Neural cell (in vitro differentiated cells): ENCODE measurements around the gene MERTK. TPM values are rescaled to one million over a fixed set of nuclear protein-coding genes. Genes with fewer than 3 reads are reported as not detected.

Source experiments
- H2AFZ ChIP-seq: fragments of 200-600, 300-800 bp; sonication (generic), shearing (Covaris generic); 2 replicates; pipeline ENCODE4 v1.6.0; 2014; ENCODE audit warnings: low read depth, mild to moderate bottlenecking, antibody characterized with exemption, low read length, moderate library complexity
- H3F3A ChIP-seq: fragments of 200-600 bp; shearing (Covaris generic); 2 replicates; pipeline ENCODE4 v1.6.1; 2016; ENCODE audit warnings: mild to moderate bottlenecking, moderate library complexity, mixed read lengths, antibody characterized with exemption, low read length; ENCODE audit not compliant: insufficient read depth, poor library complexity, severe bottlenecking
- H3K27ac ChIP-seq: fragments of 200-600, 300-800 bp; sonication (generic), shearing (Covaris generic); 2 replicates; pipeline ENCODE4 v1.5.1; 2014; ENCODE audit warnings: mild to moderate bottlenecking, low read length, moderate library complexity
- H3K27me3 ChIP-seq: fragments of 300-800, 200-600 bp; sonication (generic), shearing (Covaris generic); 2 replicates; pipeline ENCODE4 v1.6.0; 2014; ENCODE audit warnings: mild to moderate bottlenecking, low read depth, low read length, moderate library complexity; ENCODE audit not compliant: insufficient read depth
- H3K36me3 ChIP-seq: fragments of 300-800, 200-600 bp; sonication (generic), shearing (Covaris generic); 2 replicates; pipeline ENCODE4 v1.5.1; 2014; ENCODE audit warnings: mild to moderate bottlenecking, antibody characterized with exemption, low read length, moderate library complexity; ENCODE audit not compliant: insufficient read depth
- H3K4me2 ChIP-seq: fragments of 300-800, 200-600 bp; sonication (generic), shearing (Covaris generic); 2 replicates; pipeline ENCODE4 v1.6.0; 2014; ENCODE audit warnings: mild to moderate bottlenecking, low read length
- H3K4me3 ChIP-seq: fragments of 300-800, 200-600 bp; sonication (generic), shearing (Covaris generic); 2 replicates; pipeline ENCODE4 v1.5.1; 2014; ENCODE audit warnings: mild to moderate bottlenecking, low read length, moderate library complexity
- H3K79me2 ChIP-seq: fragments of 200-600 bp; shearing (Covaris generic); replicated peaks from 2 replicates; pipeline ENCODE4 v1.6.0; 2014; ENCODE audit warnings: mild to moderate bottlenecking, low read length, moderate library complexity; ENCODE audit not compliant: insufficient read depth
- H3K9ac ChIP-seq: fragments of 300-800, 200-600 bp; sonication (generic), shearing (Covaris generic); 2 replicates; pipeline ENCODE4 v1.6.1; 2016; ENCODE audit warnings: mild to moderate bottlenecking, low read length, mixed read lengths
- H3K9me2 ChIP-seq: fragments of 200-600 bp; shearing (Covaris generic); 2 replicates; pipeline ENCODE4 v1.6.1; 2016; ENCODE audit warnings: mild to moderate bottlenecking, low read length, mixed read lengths; ENCODE audit not compliant: insufficient read depth
- H3K9me3 ChIP-seq: fragments of 200-600, 300-800 bp; sonication (generic), shearing (Covaris generic); 2 replicates; pipeline ENCODE4 v1.6.1; 2016; ENCODE audit warnings: mild to moderate bottlenecking, mixed run types, low read length, moderate library complexity, mixed read lengths
- H4K20me1 ChIP-seq: fragments of 200-600 bp; shearing (Covaris generic); 2 replicates; pipeline ENCODE4 v1.6.1; 2016; ENCODE audit warnings: mild to moderate bottlenecking, mixed run types; ENCODE audit not compliant: insufficient read depth
- EP300 ChIP-seq: fragments of 450-650 bp; conservative IDR thresholded peaks from 2 replicates; pipeline ENCODE4 v1.6.1; 2014; ENCODE audit warnings: antibody characterized with exemption, mild to moderate bottlenecking, moderate library complexity; ENCODE audit not compliant: poor library complexity, severe bottlenecking
- EZH2 ChIP-seq: fragments of 200-600, 300-800 bp; shearing (Covaris generic), sonication (generic); IDR thresholded peaks from 2 replicates; pipeline ENCODE4 v1.6.1; 2014; ENCODE audit warnings: antibody characterized with exemption, low read length, borderline replicate concordance, mild to moderate bottlenecking; ENCODE audit not compliant: insufficient read depth, poor library complexity, severe bottlenecking
- MXI1 ChIP-seq: fragments of 450-650 bp; conservative IDR thresholded peaks from 2 replicates; pipeline ENCODE4 v1.6.1; 2014; ENCODE audit warnings: antibody characterized with exemption, mild to moderate bottlenecking; ENCODE audit not compliant: poor library complexity, severe bottlenecking
- POLR2AphosphoS5 ChIP-seq: IDR thresholded peaks from 2 replicates; pipeline ENCODE4 v1.6.1; 2012
- RAD21 ChIP-seq: fragments of 450-650 bp; conservative IDR thresholded peaks from 2 replicates; pipeline ENCODE4 v1.6.1; 2014; ENCODE audit warnings: antibody characterized with exemption, mild to moderate bottlenecking, moderate library complexity
- SMC3 ChIP-seq: fragments of 450-650 bp; conservative IDR thresholded peaks from 2 replicates; pipeline ENCODE4 v1.6.1; 2014; ENCODE audit warnings: antibody characterized with exemption, mild to moderate bottlenecking, moderate library complexity; ENCODE audit not compliant: poor library complexity
- TAF1 ChIP-seq: IDR thresholded peaks from 2 replicates; pipeline ENCODE4 v1.6.1; 2012; ENCODE audit warnings: low read depth
- polyA plus RNA-seq: library from polyadenylated mRNA; depleted of rRNA; stranded (reverse); fragments of >200 nt; gene quantifications from 2 replicates; pipeline ENCODE4 v1.2.3, GENCODE V29; 2014
- TF ChIP-seq, protein P1 (sequence below): IDR thresholded peaks from 2 replicates; pipeline ENCODE4 v1.6.1; 2012; ENCODE audit warnings: borderline replicate concordance
- TF ChIP-seq, protein P2 (sequence below): fragments of 450-650 bp; IDR thresholded peaks from 2 replicates; pipeline ENCODE4 v1.5.1; 2014; ENCODE audit warnings: antibody characterized with exemption, mild to moderate bottlenecking, moderate library complexity; ENCODE audit not compliant: poor library complexity, severe bottlenecking

MERTK gene
- polyA plus RNA-seq, 1 donor from 2014 or later = 0.53 TPM

DNA sequence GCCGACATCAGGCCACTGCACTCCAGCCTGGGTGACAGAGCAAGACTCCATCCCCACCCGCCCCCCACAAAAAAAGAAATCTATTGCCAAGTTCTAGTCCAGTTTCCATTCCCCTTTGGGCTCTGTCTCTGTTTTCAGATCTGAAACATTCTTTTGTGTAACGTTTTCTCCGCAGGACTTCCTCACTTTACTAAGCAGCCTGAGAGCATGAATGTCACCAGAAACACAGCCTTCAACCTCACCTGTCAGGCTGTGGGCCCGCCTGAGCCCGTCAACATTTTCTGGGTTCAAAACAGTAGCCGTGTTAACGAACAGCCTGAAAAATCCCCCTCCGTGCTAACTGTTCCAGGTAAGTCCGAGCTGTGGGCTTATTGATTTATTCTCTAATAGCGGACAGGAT, 48.8 kb downstream of the MERTK start:
- no peak overlapping the region for H3K4me3 ChIP-seq
- H3K9me3 ChIP-seq = no peaks in the 10 kb centered on the region
- H3K27me3 ChIP-seq = no peaks in the 10 kb centered on the region
- H3K9ac ChIP-seq = no peak overlapping the region
- no peak overlapping the region for H2AFZ ChIP-seq
- H3K27ac ChIP-seq = no peak overlapping the region
- no peak overlapping the region for H3K4me2 ChIP-seq
- no peaks in the 10 kb centered on the region for H4K20me1 ChIP-seq
- no peaks in the 10 kb centered on the region for H3K79me2 ChIP-seq
- H3F3A ChIP-seq = no peaks in the 10 kb centered on the region
- TF ChIP-seq EZH2 (no peak), TAF1 (no peak), SMC3 (no peak), RAD21 (no peak), MXI1 (no peak), EP300 (no peak), POLR2AphosphoS5 (no peak)
- TF ChIP-seq, protein P1, sequence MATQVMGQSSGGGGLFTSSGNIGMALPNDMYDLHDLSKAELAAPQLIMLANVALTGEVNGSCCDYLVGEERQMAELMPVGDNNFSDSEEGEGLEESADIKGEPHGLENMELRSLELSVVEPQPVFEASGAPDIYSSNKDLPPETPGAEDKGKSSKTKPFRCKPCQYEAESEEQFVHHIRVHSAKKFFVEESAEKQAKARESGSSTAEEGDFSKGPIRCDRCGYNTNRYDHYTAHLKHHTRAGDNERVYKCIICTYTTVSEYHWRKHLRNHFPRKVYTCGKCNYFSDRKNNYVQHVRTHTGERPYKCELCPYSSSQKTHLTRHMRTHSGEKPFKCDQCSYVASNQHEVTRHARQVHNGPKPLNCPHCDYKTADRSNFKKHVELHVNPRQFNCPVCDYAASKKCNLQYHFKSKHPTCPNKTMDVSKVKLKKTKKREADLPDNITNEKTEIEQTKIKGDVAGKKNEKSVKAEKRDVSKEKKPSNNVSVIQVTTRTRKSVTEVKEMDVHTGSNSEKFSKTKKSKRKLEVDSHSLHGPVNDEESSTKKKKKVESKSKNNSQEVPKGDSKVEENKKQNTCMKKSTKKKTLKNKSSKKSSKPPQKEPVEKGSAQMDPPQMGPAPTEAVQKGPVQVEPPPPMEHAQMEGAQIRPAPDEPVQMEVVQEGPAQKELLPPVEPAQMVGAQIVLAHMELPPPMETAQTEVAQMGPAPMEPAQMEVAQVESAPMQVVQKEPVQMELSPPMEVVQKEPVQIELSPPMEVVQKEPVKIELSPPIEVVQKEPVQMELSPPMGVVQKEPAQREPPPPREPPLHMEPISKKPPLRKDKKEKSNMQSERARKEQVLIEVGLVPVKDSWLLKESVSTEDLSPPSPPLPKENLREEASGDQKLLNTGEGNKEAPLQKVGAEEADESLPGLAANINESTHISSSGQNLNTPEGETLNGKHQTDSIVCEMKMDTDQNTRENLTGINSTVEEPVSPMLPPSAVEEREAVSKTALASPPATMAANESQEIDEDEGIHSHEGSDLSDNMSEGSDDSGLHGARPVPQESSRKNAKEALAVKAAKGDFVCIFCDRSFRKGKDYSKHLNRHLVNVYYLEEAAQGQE = no peak
- no peaks in the 10 kb centered on the region for H3K9me2 ChIP-seq
- no peaks in the 10 kb centered on the region for H3K36me3 ChIP-seq

DNA sequence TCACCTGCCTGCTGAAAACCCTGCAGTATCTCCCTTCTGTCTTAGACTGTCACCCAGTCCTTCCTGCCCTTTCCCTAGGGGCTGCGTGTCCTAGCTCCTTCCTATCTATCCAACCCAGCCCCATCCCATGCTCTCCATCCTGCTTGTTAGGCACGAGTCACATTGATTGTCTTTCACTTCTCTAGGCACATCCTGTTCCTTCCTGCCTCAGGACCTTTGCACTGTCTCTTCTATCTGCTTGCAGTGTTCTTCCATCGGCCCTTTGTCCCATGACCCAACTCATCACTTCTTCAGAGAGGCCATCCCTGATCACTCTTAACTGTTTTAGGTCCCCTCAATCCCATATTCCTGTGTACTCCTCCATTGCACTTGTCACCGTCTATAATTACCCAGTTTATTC, 50.4 kb downstream of the MERTK start:
- Histone ChIP-seq H3K79me2 (no peaks in the 10 kb centered on the region), H3K4me2 (no peak overlapping the region), H3F3A (no peaks in the 10 kb centered on the region), H4K20me1 (no peaks in the 10 kb centered on the region), H3K27me3 (no peaks in the 10 kb centered on the region), H3K9me3 (no peaks in the 10 kb centered on the region), H3K4me3 (no peak overlapping the region), H3K9me2 (no peaks in the 10 kb centered on the region), H3K36me3 (no peaks in the 10 kb centered on the region), H3K27ac (no peak overlapping the region), H3K9ac (no peak overlapping the region), H2AFZ (no peak overlapping the region)
- TF ChIP-seq TAF1 (no peak), SMC3 (no peak), MXI1 (no peak), POLR2AphosphoS5 (no peak), RAD21 (no peak), EP300 (no peak), EZH2 (no peak)
- TF ChIP-seq, protein P2, sequence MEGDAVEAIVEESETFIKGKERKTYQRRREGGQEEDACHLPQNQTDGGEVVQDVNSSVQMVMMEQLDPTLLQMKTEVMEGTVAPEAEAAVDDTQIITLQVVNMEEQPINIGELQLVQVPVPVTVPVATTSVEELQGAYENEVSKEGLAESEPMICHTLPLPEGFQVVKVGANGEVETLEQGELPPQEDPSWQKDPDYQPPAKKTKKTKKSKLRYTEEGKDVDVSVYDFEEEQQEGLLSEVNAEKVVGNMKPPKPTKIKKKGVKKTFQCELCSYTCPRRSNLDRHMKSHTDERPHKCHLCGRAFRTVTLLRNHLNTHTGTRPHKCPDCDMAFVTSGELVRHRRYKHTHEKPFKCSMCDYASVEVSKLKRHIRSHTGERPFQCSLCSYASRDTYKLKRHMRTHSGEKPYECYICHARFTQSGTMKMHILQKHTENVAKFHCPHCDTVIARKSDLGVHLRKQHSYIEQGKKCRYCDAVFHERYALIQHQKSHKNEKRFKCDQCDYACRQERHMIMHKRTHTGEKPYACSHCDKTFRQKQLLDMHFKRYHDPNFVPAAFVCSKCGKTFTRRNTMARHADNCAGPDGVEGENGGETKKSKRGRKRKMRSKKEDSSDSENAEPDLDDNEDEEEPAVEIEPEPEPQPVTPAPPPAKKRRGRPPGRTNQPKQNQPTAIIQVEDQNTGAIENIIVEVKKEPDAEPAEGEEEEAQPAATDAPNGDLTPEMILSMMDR = no peak

DNA sequence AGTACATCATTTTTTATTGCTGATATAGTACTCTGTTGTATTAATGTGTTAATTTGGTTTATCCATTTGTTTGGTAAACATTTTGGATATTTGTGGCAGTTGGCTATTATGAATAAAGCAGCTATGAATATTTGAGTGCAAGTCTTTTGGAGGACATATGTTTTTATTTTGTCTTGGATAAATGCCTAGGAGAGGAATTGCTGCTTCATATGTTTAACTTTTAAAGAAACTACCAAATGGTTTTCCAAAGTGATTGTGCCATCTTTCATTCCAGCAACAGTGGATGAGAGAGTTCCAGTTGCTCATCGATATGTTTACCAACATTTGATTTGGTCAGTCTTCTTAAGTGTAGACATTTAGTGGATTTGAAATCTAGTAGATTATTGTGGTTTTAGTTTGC, 51.8 kb downstream of the MERTK start:
- Histone ChIP-seq H3K4me3 (no peak overlapping the region), H3F3A (no peaks in the 10 kb centered on the region), H3K9ac (no peak overlapping the region), H3K27me3 (no peaks in the 10 kb centered on the region), H3K9me2 (no peaks in the 10 kb centered on the region), H2AFZ (no peak overlapping the region), H3K79me2 (no peaks in the 10 kb centered on the region), H3K27ac (no peak overlapping the region), H3K36me3 (no peaks in the 10 kb centered on the region), H3K9me3 (no peaks in the 10 kb centered on the region), H4K20me1 (no peaks in the 10 kb centered on the region), H3K4me2 (no peak overlapping the region)
- no peak for TF ChIP-seq SMC3
- no peak for TF ChIP-seq EP300
- TF ChIP-seq MXI1 = no peak
- TF ChIP-seq, protein P2 = no peak
- TF ChIP-seq EZH2 = no peak
- TF ChIP-seq TAF1 = no peak
- TF ChIP-seq RAD21 = no peak
- no peak for TF ChIP-seq POLR2AphosphoS5
- TF ChIP-seq, protein P1 = no peak
